ENCODE results near the gene SLITRK3. TPM values are rescaled to one million over a fixed set of nuclear protein-coding genes. Genes with fewer than 3 reads are reported as not detected.

SLITRK3 gene
- total and polyA plus RNA-seq, 2 of the 13 experiments (the other 11 are each of a cell fraction or from before 2014, with no cell fraction given): not detected

GRCh38 chr3:165210727-165211126 is 14.5 kb upstream of the SLITRK3 start:
- POLR2A ChIA-PET: no interaction called here
- H3K9ac ChIP-seq (ENCODE audit: insufficient read depth, low read depth, low read length): no peak overlapping the region
- no peaks in the 10 kb centered on the region; a peak in 1 of 5 replicates for H3K27me3 ChIP-seq (ENCODE audit: control insufficient read depth in 1 of 2, insufficient read depth in 2 of 2, low read length in 2 of 2)
- intact Hi-C loops (cut with micrococcal nuclease; ENCODE audit: unreplicated experiment): no loop called here
- H3K79me2 ChIP-seq (ENCODE audit: insufficient read depth, low read length): no peaks in the 10 kb centered on the region
- no peak overlapping the region for H3K4me3 ChIP-seq (replicated peaks in 1 of 3; ENCODE audit: insufficient read depth in 1 of 3, low read depth in 2 of 3, low read length in 3 of 3)
- BruUV-seq (replicated peaks): no TSS peak
- FAIRE-seq (no peak), DNase-seq (ENCODE audit: low spot score) (no peak), ATAC-seq (no peak)
- 23% methylated on average over 3 of the region's 3 CpGs for WGBS (ENCODE audit: low lambda C conversion rate)
- H3K36me3 ChIP-seq (replicated peaks in 1 of 2; ENCODE audit: control insufficient read depth in 1 of 2, insufficient read depth in 2 of 2, low read length in 2 of 2): no peaks in the 10 kb centered on the region
- no peaks in the 10 kb centered on the region for H4K20me1 ChIP-seq (ENCODE audit: insufficient read depth, low read length)
- CTCF ChIA-PET (ENCODE audit: low intra/inter-chr PET ratio, low total read pairs): no interaction called here
- H3K9me3 ChIP-seq (ENCODE audit: low read length): no peaks in the 10 kb centered on the region
- H3K4me2 ChIP-seq (ENCODE audit: low read depth, low read length): no peak overlapping the region; the same call in 1 of the 2 replicates
- no peak overlapping the region for H2AFZ ChIP-seq (ENCODE audit: low read length)
- no peak overlapping the region for H3K27ac ChIP-seq (ENCODE audit: extremely low read length, insufficient read depth, low read length)
- TF ChIP-seq HNF4A (CRISPR knock-in tag; IDR thresholded peaks at IDR 0.05) (peak; percentile 51), SALL2 (CRISPR knock-in tag; IDR thresholded peaks at IDR 0.05) (no peak)
- TF ChIP-seq, protein P1, sequence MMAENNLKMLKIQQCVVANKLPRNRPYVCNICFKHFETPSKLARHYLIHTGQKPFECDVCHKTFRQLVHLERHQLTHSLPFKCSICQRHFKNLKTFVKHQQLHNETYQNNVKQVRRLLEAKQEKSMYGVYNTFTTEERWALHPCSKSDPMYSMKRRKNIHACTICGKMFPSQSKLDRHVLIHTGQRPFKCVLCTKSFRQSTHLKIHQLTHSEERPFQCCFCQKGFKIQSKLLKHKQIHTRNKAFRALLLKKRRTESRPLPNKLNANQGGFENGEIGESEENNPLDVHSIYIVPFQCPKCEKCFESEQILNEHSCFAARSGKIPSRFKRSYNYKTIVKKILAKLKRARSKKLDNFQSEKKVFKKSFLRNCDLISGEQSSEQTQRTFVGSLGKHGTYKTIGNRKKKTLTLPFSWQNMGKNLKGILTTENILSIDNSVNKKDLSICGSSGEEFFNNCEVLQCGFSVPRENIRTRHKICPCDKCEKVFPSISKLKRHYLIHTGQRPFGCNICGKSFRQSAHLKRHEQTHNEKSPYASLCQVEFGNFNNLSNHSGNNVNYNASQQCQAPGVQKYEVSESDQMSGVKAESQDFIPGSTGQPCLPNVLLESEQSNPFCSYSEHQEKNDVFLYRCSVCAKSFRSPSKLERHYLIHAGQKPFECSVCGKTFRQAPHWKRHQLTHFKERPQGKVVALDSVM (CRISPR knock-in tag; IDR thresholded peaks at IDR 0.05): peak; percentile 80
- in situ Hi-C loops (cut with HindIII; ENCODE audit: extremely low pct_ligation_motif_present, low pct_unique_long_range_greater_than_20kb): no loop called here
- peaks cover 28% of the 10 kb centered on the region for H3K4me1 ChIP-seq (ENCODE audit: insufficient read depth, low read length)

GRCh38 chr3:165210132-165210531 is 13.9 kb upstream of the SLITRK3 start:
- H2AFZ ChIP-seq (ENCODE audit: low read length): no peak overlapping the region
- no peak for FAIRE-seq
- in situ Hi-C loops (cut with HindIII; ENCODE audit: extremely low pct_ligation_motif_present, low pct_unique_long_range_greater_than_20kb): no loop called here

More at GRCh38 chr3:165210132-165210531, 13.9 kb upstream of the SLITRK3 start:
- BruUV-seq (replicated peaks): no TSS peak
- Histone ChIP-seq H3K4me3 (replicated peaks in 1 of 3; ENCODE audit: insufficient read depth in 1 of 3, low read depth in 2 of 3, low read length in 3 of 3) (no peak overlapping the region), H3K4me2 (ENCODE audit: low read depth, low read length) (no peak overlapping the region), H3K36me3 (replicated peaks in 1 of 2; ENCODE audit: control insufficient read depth in 1 of 2, insufficient read depth in 2 of 2, low read length in 2 of 2) (no peaks in the 10 kb centered on the region), H3K4me1 (ENCODE audit: insufficient read depth, low read length) (peaks cover 28% of the 10 kb centered on the region), H4K20me1 (ENCODE audit: insufficient read depth, low read length) (no peaks in the 10 kb centered on the region), H3K27ac (ENCODE audit: extremely low read length, insufficient read depth, low read length) (no peak overlapping the region), H3K27me3 (ENCODE audit: control insufficient read depth in 1 of 2, insufficient read depth in 2 of 2, low read length in 2 of 2) (no peaks in the 10 kb centered on the region; a peak in 1 of 5 replicates), H3K79me2 (ENCODE audit: insufficient read depth, low read length) (no peaks in the 10 kb centered on the region), H3K9ac (ENCODE audit: insufficient read depth, low read depth, low read length) (no peak overlapping the region), H3K9me3 (ENCODE audit: low read length) (no peaks in the 10 kb centered on the region)
- DNase-seq (ENCODE audit: low spot score): peak; percentile 5
- TF ChIP-seq SOX5 (CRISPR knock-in tag; IDR thresholded peaks at IDR 0.05; ENCODE audit: borderline replicate concordance) (no peak), SP2 (CRISPR knock-in tag; IDR thresholded peaks at IDR 0.05) (no peak), AGO2 (optimal IDR thresholded peaks at IDR 0.05; ENCODE audit: low read depth, low read length) (no peak), DR1 (CRISPR knock-in tag; IDR thresholded peaks at IDR 0.05) (no peak), ZNF205 (CRISPR knock-in tag; IDR thresholded peaks at IDR 0.05) (no peak), RBFOX2 (IDR thresholded peaks at IDR 0.05; ENCODE audit: low read depth, low read length) (no peak)
- TF ChIP-seq, protein P2, sequence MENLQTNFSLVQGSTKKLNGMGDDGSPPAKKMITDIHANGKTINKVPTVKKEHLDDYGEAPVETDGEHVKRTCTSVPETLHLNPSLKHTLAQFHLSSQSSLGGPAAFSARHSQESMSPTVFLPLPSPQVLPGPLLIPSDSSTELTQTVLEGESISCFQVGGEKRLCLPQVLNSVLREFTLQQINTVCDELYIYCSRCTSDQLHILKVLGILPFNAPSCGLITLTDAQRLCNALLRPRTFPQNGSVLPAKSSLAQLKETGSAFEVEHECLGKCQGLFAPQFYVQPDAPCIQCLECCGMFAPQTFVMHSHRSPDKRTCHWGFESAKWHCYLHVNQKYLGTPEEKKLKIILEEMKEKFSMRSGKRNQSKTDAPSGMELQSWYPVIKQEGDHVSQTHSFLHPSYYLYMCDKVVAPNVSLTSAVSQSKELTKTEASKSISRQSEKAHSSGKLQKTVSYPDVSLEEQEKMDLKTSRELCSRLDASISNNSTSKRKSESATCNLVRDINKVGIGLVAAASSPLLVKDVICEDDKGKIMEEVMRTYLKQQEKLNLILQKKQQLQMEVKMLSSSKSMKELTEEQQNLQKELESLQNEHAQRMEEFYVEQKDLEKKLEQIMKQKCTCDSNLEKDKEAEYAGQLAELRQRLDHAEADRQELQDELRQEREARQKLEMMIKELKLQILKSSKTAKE (CRISPR knock-in tag; IDR thresholded peaks at IDR 0.05; ENCODE audit: borderline replicate concordance): no peak
- CTCF ChIA-PET (ENCODE audit: low intra/inter-chr PET ratio, low total read pairs): no interaction called here
- intact Hi-C loops (cut with micrococcal nuclease; ENCODE audit: unreplicated experiment): no loop called here
- POLR2A ChIA-PET: no interaction called here
- peak; percentile 63 for ATAC-seq

All from HepG2 (cell line).